Calu3 (cell line): ENCODE results near the gene LRRC52. TPM values are rescaled to one million over a fixed set of nuclear protein-coding genes. Genes with fewer than 3 reads are reported as not detected.

ENCODE experiments used
- BruUV-seq: library from RNA; stranded (reverse); fragments of 400-500 nt; replicated peaks from 2 replicates; lab custom pipeline; 2021; lab: Mats Ljungman, UMichigan
- CTCF ChIA-PET: fragments of 300-600 bp; sonication (Branson Sonifier 250); formaldehyde crosslinking; loops from one replicate; lab custom pipeline; 2022; ENCODE audit warnings: antibody characterized with exemption; lab: Charles Lee
- DNase-seq: peaks from one replicate; pipeline ENCODE4 v3.0.0; 2022
- H3K27ac Mint-ChIP-seq: one replicate; pipeline ENCODE4 v1.8.0; 2022; ENCODE audit warnings: mixed read lengths; ENCODE audit not compliant: unreplicated experiment
- H3K27me3 Mint-ChIP-seq: one replicate; pipeline ENCODE4 v1.8.0; 2022; ENCODE audit warnings: mixed read lengths; ENCODE audit not compliant: unreplicated experiment
- H3K36me3 Mint-ChIP-seq: one replicate; pipeline ENCODE4 v1.8.0; 2022; ENCODE audit warnings: mild to moderate bottlenecking, moderate library complexity, mixed read lengths; ENCODE audit not compliant: insufficient read depth, unreplicated experiment
- H3K4me1 Mint-ChIP-seq: one replicate; pipeline ENCODE4 v1.8.0; 2022; ENCODE audit warnings: mild to moderate bottlenecking, low read depth, mixed read lengths; ENCODE audit not compliant: unreplicated experiment
- H3K4me3 Mint-ChIP-seq: one replicate; pipeline ENCODE4 v1.8.0; 2022; ENCODE audit warnings: mild to moderate bottlenecking, low read depth, moderate library complexity, mixed read lengths; ENCODE audit not compliant: unreplicated experiment
- H3K9me3 Mint-ChIP-seq: one replicate; pipeline ENCODE4 v1.8.0; 2022; ENCODE audit warnings: low read depth, mixed read lengths; ENCODE audit not compliant: unreplicated experiment
- intact Hi-C: fragments of 100-400 bp; cut with micrococcal nuclease; formaldehyde crosslinking; loops from one replicate; pipeline ENCODE4 v1.10.0; 2022; ENCODE audit not compliant: unreplicated experiment
- total RNA-seq: library from RNA; stranded (reverse); gene quantifications from 2 replicates; pipeline ENCODE4 v1.2.3, GENCODE V29; 2022
- TF ChIP-seq, protein P1 (sequence below): fragments of 200-600 bp; IDR thresholded peaks from one replicate; pipeline ENCODE4 v1.8.0; 2022; ENCODE audit warnings: antibody characterized with exemption; ENCODE audit not compliant: unreplicated experiment

Gene LRRC52
- total RNA-seq, 1 experiment from 2014 or later: not detected

DNA sequence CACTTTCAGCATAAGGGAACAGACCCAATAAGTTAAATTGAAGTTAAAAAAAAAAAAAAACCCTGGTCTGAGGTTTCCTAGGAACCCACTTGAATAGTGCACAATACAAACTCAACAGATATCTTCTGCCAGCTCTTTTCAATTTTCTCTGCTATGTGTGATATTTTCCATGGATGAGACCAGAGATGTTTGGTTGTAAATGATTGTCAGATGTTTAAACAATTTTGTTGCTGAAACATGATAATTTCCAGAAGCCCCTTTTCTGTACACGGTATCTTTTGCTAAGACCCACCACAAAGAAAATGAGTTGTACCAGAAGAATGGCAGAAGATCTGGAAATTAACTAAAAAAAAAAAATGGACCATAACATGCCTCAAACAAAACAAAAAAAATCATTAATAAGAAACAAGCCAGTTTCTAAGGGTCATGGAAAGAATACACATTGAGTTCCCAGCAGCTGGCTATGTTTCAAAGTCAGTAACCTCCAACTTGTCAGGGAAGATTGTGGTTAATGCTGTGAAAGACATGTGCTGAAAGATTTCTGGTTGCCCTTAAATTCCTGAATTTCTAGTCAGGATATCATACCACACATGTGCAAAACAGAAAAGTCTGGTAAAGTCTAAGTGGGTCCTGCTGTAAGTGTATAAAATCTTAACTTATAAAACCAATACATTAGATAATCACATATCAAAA, 51.6 kb downstream of the LRRC52 start:
- intact Hi-C loops: loop anchor here (10.0 kb wide), 1 partner anchor 451 kb away; no protein-coding TSS in a partner anchor
- peaks cover 10% of the 10 kb centered on the region for H3K36me3 Mint-ChIP-seq
- CTCF ChIA-PET: interaction anchor here (0.7 kb wide), 1 partner anchor 209 kb away, joined by 3 read pairs; no protein-coding TSS in a partner anchor
- no peaks in the 10 kb centered on the region for H3K9me3 Mint-ChIP-seq
- peaks cover 40% of the 10 kb centered on the region for H3K27me3 Mint-ChIP-seq
- peaks cover 13% of the 10 kb centered on the region for H3K4me1 Mint-ChIP-seq
- H3K4me3 Mint-ChIP-seq: no peak overlapping the region
- BruUV-seq: no TSS peak
- H3K27ac Mint-ChIP-seq: no peak overlapping the region
- no peak for DNase-seq
- TF ChIP-seq, protein P1, sequence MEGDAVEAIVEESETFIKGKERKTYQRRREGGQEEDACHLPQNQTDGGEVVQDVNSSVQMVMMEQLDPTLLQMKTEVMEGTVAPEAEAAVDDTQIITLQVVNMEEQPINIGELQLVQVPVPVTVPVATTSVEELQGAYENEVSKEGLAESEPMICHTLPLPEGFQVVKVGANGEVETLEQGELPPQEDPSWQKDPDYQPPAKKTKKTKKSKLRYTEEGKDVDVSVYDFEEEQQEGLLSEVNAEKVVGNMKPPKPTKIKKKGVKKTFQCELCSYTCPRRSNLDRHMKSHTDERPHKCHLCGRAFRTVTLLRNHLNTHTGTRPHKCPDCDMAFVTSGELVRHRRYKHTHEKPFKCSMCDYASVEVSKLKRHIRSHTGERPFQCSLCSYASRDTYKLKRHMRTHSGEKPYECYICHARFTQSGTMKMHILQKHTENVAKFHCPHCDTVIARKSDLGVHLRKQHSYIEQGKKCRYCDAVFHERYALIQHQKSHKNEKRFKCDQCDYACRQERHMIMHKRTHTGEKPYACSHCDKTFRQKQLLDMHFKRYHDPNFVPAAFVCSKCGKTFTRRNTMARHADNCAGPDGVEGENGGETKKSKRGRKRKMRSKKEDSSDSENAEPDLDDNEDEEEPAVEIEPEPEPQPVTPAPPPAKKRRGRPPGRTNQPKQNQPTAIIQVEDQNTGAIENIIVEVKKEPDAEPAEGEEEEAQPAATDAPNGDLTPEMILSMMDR: no peak

DNA sequence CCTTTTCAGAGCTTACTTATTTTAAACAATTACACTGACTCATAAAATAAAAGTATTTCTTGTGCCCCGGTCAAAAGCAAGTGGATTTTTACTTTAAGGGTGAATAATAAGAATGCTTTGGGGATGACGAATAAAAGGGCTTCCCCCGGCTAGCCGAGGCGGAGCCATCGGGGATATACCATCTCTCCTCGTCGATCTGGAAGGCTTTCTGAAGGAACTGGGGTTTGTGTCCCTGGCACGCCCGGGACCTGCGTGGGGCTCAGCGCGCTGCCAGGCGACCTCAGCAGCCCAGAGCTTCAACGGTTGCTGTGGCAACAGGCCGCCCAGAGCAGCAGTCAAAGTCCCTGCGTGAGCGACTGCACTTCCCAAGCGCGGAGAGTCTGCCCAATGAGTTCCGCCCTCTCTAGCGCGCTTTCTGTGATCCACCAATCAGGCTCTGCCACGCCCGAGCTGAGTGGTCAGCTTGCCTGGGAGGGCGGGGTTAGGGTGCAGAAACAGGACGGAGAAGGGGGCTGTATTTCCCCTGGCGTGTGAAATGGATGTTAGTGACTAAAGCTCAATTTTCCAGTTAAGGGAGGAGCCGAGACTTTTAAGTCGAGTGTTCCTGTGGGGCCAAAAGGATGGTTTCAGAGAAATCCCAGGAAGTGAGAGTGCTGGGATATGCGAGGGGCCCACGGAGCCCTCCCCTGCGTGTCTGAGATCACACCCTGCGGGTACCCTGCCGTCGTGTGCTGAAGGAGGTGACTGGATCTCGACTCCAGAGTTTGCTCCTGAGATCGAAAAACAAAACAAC, 54.3 kb downstream of the LRRC52 start:
- BruUV-seq: no TSS peak
- Mint-ChIP-seq H3K4me1 (peaks cover 21% of the 10 kb centered on the region), H3K4me3 (peak overlapping the region; percentile 91), H3K27me3 (peaks cover 24% of the 10 kb centered on the region), H3K27ac (peak overlapping the region; percentile 93), H3K9me3 (no peaks in the 10 kb centered on the region), H3K36me3 (peaks cover 10% of the 10 kb centered on the region)
- DNase-seq: peak; percentile 97
- intact Hi-C loops: loop anchor here (2.0 to 10.0 kb wide), 2 partner anchors 229 to 453 kb away; partner anchors contain the start of gene UCK2
- TF ChIP-seq, protein P1: no peak
- CTCF ChIA-PET: interaction anchor here (0.6 to 1.6 kb wide), 7 partner anchors 32 to 195 kb away, joined by 3 to 6 read pairs (median 3); no protein-coding TSS in a partner anchor

DNA sequence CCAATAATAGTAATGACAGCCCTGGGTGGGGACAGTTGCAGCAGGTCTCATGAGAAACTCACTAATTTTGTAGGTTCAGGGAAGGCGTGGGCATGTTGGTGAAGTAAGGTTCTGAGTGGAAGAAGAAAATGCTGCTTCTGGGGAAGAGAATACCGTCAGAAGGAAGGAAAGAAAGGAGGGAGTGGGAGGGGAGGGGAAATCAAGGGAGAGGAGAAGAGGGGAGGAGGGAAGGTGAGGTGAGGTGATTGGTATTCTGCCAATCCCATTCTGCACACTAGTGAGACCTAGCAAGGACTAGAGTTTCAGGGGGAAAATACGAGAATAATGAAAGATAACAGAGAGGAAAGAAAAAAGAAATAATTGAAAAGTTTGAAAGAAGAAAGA, 54.9 kb downstream of the LRRC52 start:
- Mint-ChIP-seq H3K27ac (peak overlapping the region; percentile 93), H3K36me3 (peaks cover 10% of the 10 kb centered on the region), H3K9me3 (no peaks in the 10 kb centered on the region), H3K27me3 (peaks cover 18% of the 10 kb centered on the region), H3K4me3 (peak overlapping the region; percentile 91), H3K4me1 (peaks cover 21% of the 10 kb centered on the region)
- TF ChIP-seq, protein P1: no peak
- BruUV-seq: no TSS peak
- DNase-seq: no peak
- CTCF ChIA-PET: interaction anchor here (1.2 to 1.6 kb wide), 3 partner anchors 79 to 196 kb away, joined by 3 to 4 read pairs (median 3); no protein-coding TSS in a partner anchor
- intact Hi-C loops: loop anchor here (2.0 to 10.0 kb wide), 2 partner anchors 228 to 454 kb away; partner anchors contain the start of gene UCK2

DNA sequence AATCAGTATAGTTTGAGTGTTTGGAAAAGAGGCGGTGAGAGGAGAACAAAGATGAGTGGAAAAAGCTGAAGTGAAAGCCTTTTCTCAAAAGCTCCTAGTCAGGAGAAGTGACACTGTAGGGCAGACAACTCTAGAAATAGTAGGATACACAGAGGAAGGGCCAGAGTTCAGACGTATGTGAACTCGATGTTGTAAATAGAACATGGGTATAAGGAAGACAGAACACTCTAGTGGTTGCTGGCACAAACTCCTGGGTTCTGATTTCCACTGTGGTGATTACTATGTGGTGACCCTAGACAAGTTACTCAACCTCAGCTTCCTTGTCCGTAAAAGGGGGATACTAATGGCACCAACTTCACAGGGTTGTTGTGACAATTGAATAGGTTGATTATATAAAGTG, 57.0 kb downstream of the LRRC52 start:
- no peak for DNase-seq
- H3K9me3 Mint-ChIP-seq: no peaks in the 10 kb centered on the region

More for the DNA sequence above, 57.0 kb downstream of the LRRC52 start:
- H3K27ac Mint-ChIP-seq: no peak overlapping the region
- intact Hi-C loops: loop anchor here (1.0 to 5.0 kb wide), 5 partner anchors 32 to 314 kb away; partner anchors contain the start of gene ALDH9A1
- H3K36me3 Mint-ChIP-seq: peaks cover 10% of the 10 kb centered on the region
- H3K4me3 Mint-ChIP-seq: no peak overlapping the region
- H3K4me1 Mint-ChIP-seq: peaks cover 21% of the 10 kb centered on the region
- no peaks in the 10 kb centered on the region for H3K27me3 Mint-ChIP-seq
- BruUV-seq: no TSS peak
- TF ChIP-seq, protein P1: no peak
- CTCF ChIA-PET: interaction anchor here (1.1 to 1.4 kb wide), 2 partner anchors 192 to 207 kb away, joined by 4 read pairs; no protein-coding TSS in a partner anchor
